HG02970 (cell line): ENCODE measurements around the gene PSMA4.
"Not testable (repeated sequence)": the region's sequence is repeated elsewhere in the genome, so short reads cannot be mapped to it uniquely, and the experiment has no call there.

Source experiments
- ATAC-seq: cut with Tn5 transposase; IDR thresholded peaks from one replicate; pipeline ENCODE4 v1.9.1; 2021; ENCODE audit warnings: mild to moderate bottlenecking, moderate library complexity, moderate number of reproducible peaks; ENCODE audit not compliant: unreplicated experiment, low FRiP score

PSMA4 gene

GRCh38 chr15:78540141-78540870 is at the start of gene PSMA4:
TSS of gene PSMA4 (plus strand) at chr15:78540444. CDS start at chr15:78541928, 1,484 bp downstream.
- peak; percentile 79 for ATAC-seq

- no peak for ATAC-seq
Measured at GRCh38 chr15:78492872-78493271, 47.4 kb upstream of the PSMA4 start.

- no peak for ATAC-seq
Measured at GRCh38 chr15:78501857-78502256, 38.4 kb upstream of the PSMA4 start.

GRCh38 chr15:78502641-78503040 is 37.6 kb upstream of the PSMA4 start:
- no peak for ATAC-seq

GRCh38 chr15:78506971-78507830 is 33.0 kb upstream of the PSMA4 start, which contains the start of gene HYKK:
TSS of gene HYKK (plus strand) at chr15:78507577. CDS start at chr15:78513089, 5,512 bp downstream.
- ATAC-seq, result peak; percentile 83

GRCh38 chr15:78507831-78508160 is 32.4 kb upstream of the PSMA4 start:
- ATAC-seq, result peak; percentile 16

- no peak for ATAC-seq
Measured at GRCh38 chr15:78508272-78508671, 32.0 kb upstream of the PSMA4 start.

GRCh38 chr15:78509726-78510312 is 30.4 kb upstream of the PSMA4 start:
- no peak for ATAC-seq

GRCh38 chr15:78520035-78520434 is 20.2 kb upstream of the PSMA4 start:
- not testable (repeated sequence) for ATAC-seq

- ATAC-seq, result no peak
Measured at GRCh38 chr15:78524230-78524629, 16.0 kb upstream of the PSMA4 start.

GRCh38 chr15:78527325-78527724 is 12.9 kb upstream of the PSMA4 start:
- no peak for ATAC-seq

- no peak for ATAC-seq
Measured at GRCh38 chr15:78533331-78533730, 6.9 kb upstream of the PSMA4 start.

- no peak for ATAC-seq
Measured at GRCh38 chr15:78536134-78536533, 4.1 kb upstream of the PSMA4 start.

- no peak for ATAC-seq
Measured at GRCh38 chr15:78537266-78537905, 2.9 kb upstream of the PSMA4 start.

- ATAC-seq, result no peak
Measured at GRCh38 chr15:78538358-78538757, 1.9 kb upstream of the PSMA4 start.

- ATAC-seq, result not testable (repeated sequence)
Measured at GRCh38 chr15:78539464-78540140, 642 bp upstream of the PSMA4 start.

- no peak for ATAC-seq
Measured at GRCh38 chr15:78540871-78541743, 863 bp downstream of the PSMA4 start.

GRCh38 chr15:78541744-78542034 is 1.4 kb downstream of the PSMA4 start:
- no peak for ATAC-seq

GRCh38 chr15:78542647-78543046 is 2.4 kb downstream of the PSMA4 start:
- no peak for ATAC-seq
